Mammary epithelial cell (primary cell): ENCODE data around the gene BRMS1.

Experiments
- EZH2 ChIP-seq: IDR thresholded peaks from 2 replicates; pipeline ENCODE4 v1.6.1; 2012; ENCODE audit warnings: low read length, inconsistent platforms, borderline replicate concordance
- TF ChIP-seq, protein P1 (sequence below), 2 donors: IDR thresholded peaks in 1 of 2; conservative IDR thresholded peaks in 1 of 2; 2 replicates each; pipeline ENCODE4 v1.5.1; 2011 to 2012; ENCODE audit warnings: inconsistent platforms in 2 of 2, low read length in 2 of 2, mild to moderate bottlenecking in 2 of 2, control low read depth in 1 of 2, low read depth in 1 of 2; ENCODE audit not compliant: insufficient read depth in 1 of 2; ENCODE audit errors: extremely low read depth in 1 of 2

GRCh38 chr11:66317322-66317722 lies 27.6 kb downstream of the BRMS1 start:
- TF ChIP-seq, protein P1, sequence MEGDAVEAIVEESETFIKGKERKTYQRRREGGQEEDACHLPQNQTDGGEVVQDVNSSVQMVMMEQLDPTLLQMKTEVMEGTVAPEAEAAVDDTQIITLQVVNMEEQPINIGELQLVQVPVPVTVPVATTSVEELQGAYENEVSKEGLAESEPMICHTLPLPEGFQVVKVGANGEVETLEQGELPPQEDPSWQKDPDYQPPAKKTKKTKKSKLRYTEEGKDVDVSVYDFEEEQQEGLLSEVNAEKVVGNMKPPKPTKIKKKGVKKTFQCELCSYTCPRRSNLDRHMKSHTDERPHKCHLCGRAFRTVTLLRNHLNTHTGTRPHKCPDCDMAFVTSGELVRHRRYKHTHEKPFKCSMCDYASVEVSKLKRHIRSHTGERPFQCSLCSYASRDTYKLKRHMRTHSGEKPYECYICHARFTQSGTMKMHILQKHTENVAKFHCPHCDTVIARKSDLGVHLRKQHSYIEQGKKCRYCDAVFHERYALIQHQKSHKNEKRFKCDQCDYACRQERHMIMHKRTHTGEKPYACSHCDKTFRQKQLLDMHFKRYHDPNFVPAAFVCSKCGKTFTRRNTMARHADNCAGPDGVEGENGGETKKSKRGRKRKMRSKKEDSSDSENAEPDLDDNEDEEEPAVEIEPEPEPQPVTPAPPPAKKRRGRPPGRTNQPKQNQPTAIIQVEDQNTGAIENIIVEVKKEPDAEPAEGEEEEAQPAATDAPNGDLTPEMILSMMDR (conservative IDR thresholded peaks at IDR 0.05 in 1 of 2, IDR thresholded peaks at IDR 0.05 in 1 of 2; ENCODE audit: extremely low read depth in 1 of 2, insufficient read depth in 1 of 2, low read depth in 1 of 2, low read length in 2 of 2) = no peak
- TF ChIP-seq EZH2 = no peak
